Osteocyte (in vitro differentiated cells): ENCODE measurements around the gene RICTOR. TPM values are rescaled to one million over a fixed set of nuclear protein-coding genes. Genes with fewer than 3 reads are reported as not detected.

ENCODE experiments used
- DNase-seq: peaks from one replicate; pipeline ENCODE4 v3.0.0; 2021; ENCODE audit warnings: mixed read lengths; ENCODE audit not compliant: unreplicated experiment; ENCODE audit errors: extremely low spot score
- H3K27ac Mint-ChIP-seq: one replicate; pipeline ENCODE4 v1.8.0; 2021; ENCODE audit warnings: mild to moderate bottlenecking, mixed read lengths; ENCODE audit not compliant: unreplicated experiment
- H3K27me3 Mint-ChIP-seq: one replicate; pipeline ENCODE4 v1.8.0; 2021; ENCODE audit warnings: mixed read lengths; ENCODE audit not compliant: unreplicated experiment
- H3K36me3 Mint-ChIP-seq: one replicate; pipeline ENCODE4 v1.8.0; 2021; ENCODE audit warnings: mixed read lengths; ENCODE audit not compliant: unreplicated experiment
- H3K4me1 Mint-ChIP-seq: one replicate; pipeline ENCODE4 v1.8.0; 2021; ENCODE audit warnings: mixed read lengths; ENCODE audit not compliant: unreplicated experiment
- H3K4me3 Mint-ChIP-seq: one replicate; pipeline ENCODE4 v1.8.0; 2021; ENCODE audit warnings: mild to moderate bottlenecking, moderate library complexity, mixed read lengths; ENCODE audit not compliant: unreplicated experiment
- H3K9me3 Mint-ChIP-seq: one replicate; pipeline ENCODE4 v1.8.0; 2021; ENCODE audit warnings: mixed read lengths; ENCODE audit not compliant: unreplicated experiment
- total RNA-seq: library from RNA; stranded (reverse); gene quantifications from 2 replicates; pipeline ENCODE4 v1.2.1, GENCODE V29; 2021
- TF ChIP-seq, protein P1 (sequence below): fragments of 200-600 bp; sonication (generic); IDR thresholded peaks from 2 replicates; pipeline ENCODE4 v1.5.0; 2021; ENCODE audit warnings: antibody characterized with exemption, mild to moderate bottlenecking, moderate library complexity

RICTOR gene
- total RNA-seq, 1 donor from 2014 or later, result 31.2 TPM

DNA sequence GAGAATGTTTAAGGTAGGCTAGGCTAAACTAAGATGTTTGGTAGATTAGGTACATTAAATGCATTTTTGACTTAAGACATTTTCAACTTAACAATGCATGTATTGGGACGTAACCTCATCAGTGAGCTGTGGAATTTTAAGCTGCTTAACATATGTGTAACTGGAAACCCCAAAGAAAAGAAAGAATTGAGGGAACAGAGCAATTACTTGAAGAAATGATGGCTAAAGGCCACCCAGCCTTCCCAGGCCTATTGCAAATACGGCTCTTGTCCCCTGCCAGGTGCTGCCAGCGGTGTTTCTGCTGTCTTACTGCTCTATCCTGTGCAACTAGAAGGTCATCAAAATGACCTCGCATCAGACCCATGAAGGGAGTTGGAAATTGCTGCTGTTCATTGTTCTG is 52.0 kb downstream of the RICTOR start:
- Mint-ChIP-seq H3K27ac (no peak overlapping the region), H3K4me1 (peaks cover 18% of the 10 kb centered on the region), H3K36me3 (peaks cover 23% of the 10 kb centered on the region), H3K4me3 (no peak overlapping the region), H3K27me3 (no peaks in the 10 kb centered on the region), H3K9me3 (no peaks in the 10 kb centered on the region)
- TF ChIP-seq, protein P1, sequence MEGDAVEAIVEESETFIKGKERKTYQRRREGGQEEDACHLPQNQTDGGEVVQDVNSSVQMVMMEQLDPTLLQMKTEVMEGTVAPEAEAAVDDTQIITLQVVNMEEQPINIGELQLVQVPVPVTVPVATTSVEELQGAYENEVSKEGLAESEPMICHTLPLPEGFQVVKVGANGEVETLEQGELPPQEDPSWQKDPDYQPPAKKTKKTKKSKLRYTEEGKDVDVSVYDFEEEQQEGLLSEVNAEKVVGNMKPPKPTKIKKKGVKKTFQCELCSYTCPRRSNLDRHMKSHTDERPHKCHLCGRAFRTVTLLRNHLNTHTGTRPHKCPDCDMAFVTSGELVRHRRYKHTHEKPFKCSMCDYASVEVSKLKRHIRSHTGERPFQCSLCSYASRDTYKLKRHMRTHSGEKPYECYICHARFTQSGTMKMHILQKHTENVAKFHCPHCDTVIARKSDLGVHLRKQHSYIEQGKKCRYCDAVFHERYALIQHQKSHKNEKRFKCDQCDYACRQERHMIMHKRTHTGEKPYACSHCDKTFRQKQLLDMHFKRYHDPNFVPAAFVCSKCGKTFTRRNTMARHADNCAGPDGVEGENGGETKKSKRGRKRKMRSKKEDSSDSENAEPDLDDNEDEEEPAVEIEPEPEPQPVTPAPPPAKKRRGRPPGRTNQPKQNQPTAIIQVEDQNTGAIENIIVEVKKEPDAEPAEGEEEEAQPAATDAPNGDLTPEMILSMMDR, result no peak
- no peak for DNase-seq

GRCh38 chr5:39021413-39021812 is 52.8 kb downstream of the RICTOR start:
- peaks cover 22% of the 10 kb centered on the region for H3K4me1 Mint-ChIP-seq
- TF ChIP-seq, protein P1, result no peak
- no peak for DNase-seq
- no peak overlapping the region for H3K4me3 Mint-ChIP-seq
- no peak overlapping the region for H3K27ac Mint-ChIP-seq
- no peaks in the 10 kb centered on the region for H3K9me3 Mint-ChIP-seq
- peaks cover 23% of the 10 kb centered on the region for H3K36me3 Mint-ChIP-seq
- H3K27me3 Mint-ChIP-seq, result no peaks in the 10 kb centered on the region

- Mint-ChIP-seq H3K4me3 (no peak overlapping the region), H3K36me3 (peaks cover 23% of the 10 kb centered on the region), H3K27ac (no peak overlapping the region), H3K9me3 (no peaks in the 10 kb centered on the region), H3K4me1 (peaks cover 31% of the 10 kb centered on the region), H3K27me3 (no peaks in the 10 kb centered on the region)
- TF ChIP-seq, protein P1, result no peak
- DNase-seq, result no peak
These were observed 53.7 kb downstream of the RICTOR start for GRCh38 chr5:39020458-39020857.

DNA sequence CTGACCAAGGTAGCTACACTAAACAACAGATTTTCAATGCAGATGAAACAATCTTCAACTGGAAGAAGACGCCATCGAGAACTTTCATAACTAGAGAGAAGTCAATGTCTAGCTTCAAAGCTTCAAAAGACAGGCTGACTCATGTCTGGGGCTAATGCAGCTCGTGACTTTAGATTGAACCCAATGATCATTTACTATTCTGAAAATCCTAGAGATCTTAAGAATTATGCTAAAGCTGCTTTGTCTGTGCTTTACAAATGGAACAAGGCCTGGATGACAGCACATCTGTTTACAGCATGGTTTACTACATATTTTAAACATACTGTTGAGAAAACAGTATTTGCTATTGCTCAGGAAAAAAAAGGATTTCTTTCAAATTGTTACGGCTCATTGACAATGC is 54.9 kb downstream of the RICTOR start:
- no peak overlapping the region for H3K4me3 Mint-ChIP-seq
- DNase-seq, result no peak
- TF ChIP-seq, protein P1, result no peak
- peaks cover 19% of the 10 kb centered on the region for H3K36me3 Mint-ChIP-seq
- no peaks in the 10 kb centered on the region for H3K27me3 Mint-ChIP-seq
- H3K4me1 Mint-ChIP-seq, result peaks cover 36% of the 10 kb centered on the region
- H3K9me3 Mint-ChIP-seq, result no peaks in the 10 kb centered on the region
- H3K27ac Mint-ChIP-seq, result no peak overlapping the region

DNA sequence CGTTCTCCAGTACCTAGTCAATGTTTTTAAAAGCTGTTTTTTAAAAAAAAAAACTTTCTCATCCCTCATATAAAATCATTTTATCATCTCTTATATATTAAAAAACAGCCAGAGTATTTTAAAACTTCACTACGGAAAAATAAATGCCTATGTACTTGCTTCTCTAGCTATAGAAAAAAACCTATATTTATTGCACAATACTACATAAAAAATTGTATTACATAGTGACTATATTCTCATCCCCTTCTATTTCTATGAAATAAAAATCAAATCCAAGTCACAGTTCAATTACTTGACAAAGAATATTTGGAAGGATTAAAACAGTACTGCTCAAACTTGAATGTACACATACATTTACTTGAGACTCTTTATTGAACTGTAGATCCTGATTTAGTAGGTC is 56.7 kb downstream of the RICTOR start:
- peaks cover 26% of the 10 kb centered on the region for H3K36me3 Mint-ChIP-seq
- H3K4me1 Mint-ChIP-seq, result peaks cover 33% of the 10 kb centered on the region
- H3K4me3 Mint-ChIP-seq, result no peak overlapping the region
- no peak for DNase-seq
- no peak overlapping the region for H3K27ac Mint-ChIP-seq
- H3K9me3 Mint-ChIP-seq, result no peaks in the 10 kb centered on the region
- TF ChIP-seq, protein P1, result no peak
- no peaks in the 10 kb centered on the region for H3K27me3 Mint-ChIP-seq
